Left ventricle myocardium inferior (tissue), 1 donor: ENCODE data around the gene IKBKE. TPM values are rescaled to one million over a fixed set of nuclear protein-coding genes. Genes with fewer than 3 reads are reported as not detected.

Experiments used
- DNase-seq: peaks from one replicate; pipeline ENCODE4 v3.0.0-alpha.2; 2020
- H3K27ac ChIP-seq: fragments of 200-600 bp; replicated peaks from 2 replicates; pipeline ENCODE4 v1.8.0; 2021
- H3K27me3 ChIP-seq: fragments of 200-600 bp; 2 replicates; pipeline ENCODE4 v1.8.0; 2021; ENCODE audit warnings: low read depth
- H3K36me3 ChIP-seq: fragments of 200-600 bp; 2 replicates; pipeline ENCODE4 v1.8.0; 2021
- H3K4me1 ChIP-seq: fragments of 200-600 bp; 2 replicates; pipeline ENCODE4 v1.8.0; 2021
- H3K4me3 ChIP-seq: fragments of 200-600 bp; 2 replicates; pipeline ENCODE4 v1.8.0; 2021; ENCODE audit warnings: mild to moderate bottlenecking, moderate library complexity
- H3K9me3 ChIP-seq: fragments of 200-600 bp; replicated peaks from 2 replicates; pipeline ENCODE4 v1.8.0; 2021
- CTCF ChIP-seq: fragments of 200-600 bp; IDR thresholded peaks from 2 replicates; pipeline ENCODE4 v1.8.0; 2021; ENCODE audit warnings: antibody characterized with exemption, mild to moderate bottlenecking, borderline replicate concordance
- intact Hi-C: fragments of 100-400 bp; cut with micrococcal nuclease; formaldehyde crosslinking; loops from one replicate; pipeline ENCODE4 v1.11.0; 2022
- total RNA-seq: library from RNA; stranded (reverse); fragmentation: NEBNext Ultra II Directional; extraction: Animal tissue kit (Norgen Biotek cat#: 25700); gene quantifications from one replicate; pipeline ENCODE4 v1.2.1, GENCODE V29; 2021
- donor health status: DM: no; HTN: yes; CAD: no; lungs with severe emphysema.

The IKBKE gene
- total RNA-seq, 1 donor from 2014 or later: 0.80 TPM

- TF ChIP-seq CTCF: no peak
- H3K27ac ChIP-seq: no peak overlapping the region
- no peaks in the 10 kb centered on the region for H3K36me3 ChIP-seq
- H3K4me1 ChIP-seq: peaks cover 29% of the 10 kb centered on the region
- H3K9me3 ChIP-seq: no peaks in the 10 kb centered on the region
- H3K27me3 ChIP-seq: peaks cover 17% of the 10 kb centered on the region
- H3K4me3 ChIP-seq: no peak overlapping the region
- intact Hi-C loops: no loop called here
- DNase-seq: no peak
Measured at GRCh38 chr1:206472886-206473285, 2.6 kb downstream of the IKBKE start.

DNA sequence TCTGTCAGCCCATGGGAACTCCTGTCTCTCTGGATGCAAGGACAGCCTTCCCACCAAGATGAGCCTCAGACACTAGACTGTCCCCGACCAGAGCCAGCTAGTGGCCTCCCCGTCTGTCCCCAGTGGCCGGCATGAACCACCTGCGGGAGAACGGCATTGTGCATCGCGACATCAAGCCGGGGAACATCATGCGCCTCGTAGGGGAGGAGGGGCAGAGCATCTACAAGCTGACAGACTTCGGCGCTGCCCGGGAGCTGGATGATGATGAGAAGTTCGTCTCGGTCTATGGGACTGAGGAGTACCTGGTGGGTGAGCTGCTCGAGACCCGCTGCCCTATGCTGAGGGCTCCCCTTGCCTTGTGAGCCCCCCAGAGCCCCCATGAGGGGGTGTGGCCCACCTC is 5.8 kb downstream of the IKBKE start:
- TF ChIP-seq CTCF: no peak
- no peak for DNase-seq
- intact Hi-C loops: no loop called here
- peaks cover 5% of the 10 kb centered on the region for H3K4me1 ChIP-seq
- H3K9me3 ChIP-seq: no peaks in the 10 kb centered on the region
- H3K27me3 ChIP-seq: no peaks in the 10 kb centered on the region
- H3K4me3 ChIP-seq: no peak overlapping the region
- no peak overlapping the region for H3K27ac ChIP-seq
- no peaks in the 10 kb centered on the region for H3K36me3 ChIP-seq

DNA sequence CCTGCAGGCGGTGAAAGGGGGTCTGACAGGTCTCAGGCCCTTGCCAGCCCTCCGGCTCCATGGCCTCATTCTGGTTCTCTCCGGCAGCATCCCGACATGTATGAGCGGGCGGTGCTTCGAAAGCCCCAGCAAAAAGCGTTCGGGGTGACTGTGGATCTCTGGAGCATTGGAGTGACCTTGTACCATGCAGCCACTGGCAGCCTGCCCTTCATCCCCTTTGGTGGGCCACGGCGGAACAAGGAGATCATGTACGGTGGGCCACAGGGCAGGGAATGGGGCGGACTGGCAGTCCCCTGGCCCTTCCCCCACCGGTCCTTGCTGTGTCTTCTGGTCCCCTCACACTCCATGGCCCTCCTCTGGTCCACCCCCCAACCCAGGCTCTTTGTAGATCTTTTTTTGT is 6.3 kb downstream of the IKBKE start:
- intact Hi-C loops: no loop called here
- H3K27ac ChIP-seq: no peak overlapping the region
- DNase-seq: no peak
- no peaks in the 10 kb centered on the region for H3K36me3 ChIP-seq
- no peaks in the 10 kb centered on the region for H3K4me1 ChIP-seq
- no peak for TF ChIP-seq CTCF
- no peaks in the 10 kb centered on the region for H3K27me3 ChIP-seq
- H3K9me3 ChIP-seq: no peaks in the 10 kb centered on the region
- H3K4me3 ChIP-seq: no peak overlapping the region

DNA sequence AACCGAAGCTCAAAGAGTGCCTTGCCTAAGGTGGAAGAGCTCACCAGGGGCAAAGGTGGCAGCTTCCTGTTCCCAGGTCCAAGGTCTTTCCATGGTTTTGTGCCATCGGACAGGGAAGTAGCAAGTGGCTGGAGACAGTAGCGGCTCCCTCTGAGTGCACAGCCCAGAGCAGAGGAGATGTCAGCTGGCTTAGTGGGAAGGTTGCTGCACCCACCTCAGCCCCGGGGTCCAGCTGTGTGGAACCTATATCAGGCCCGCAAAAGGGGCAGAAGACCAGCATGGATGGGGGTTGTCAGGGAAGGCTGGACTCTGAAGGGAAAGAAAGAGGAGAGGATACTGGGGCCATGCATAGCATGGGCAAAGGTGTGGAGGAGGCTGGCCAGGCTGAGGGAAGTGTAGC is 6.8 kb downstream of the IKBKE start:
- intact Hi-C loops: no loop called here
- no peak for TF ChIP-seq CTCF
- Histone ChIP-seq H3K27me3 (no peaks in the 10 kb centered on the region), H3K9me3 (no peaks in the 10 kb centered on the region), H3K4me3 (no peak overlapping the region), H3K27ac (no peak overlapping the region), H3K36me3 (no peaks in the 10 kb centered on the region), H3K4me1 (no peaks in the 10 kb centered on the region)
- DNase-seq: no peak

GRCh38 chr1:206477581-206478380 is 7.5 kb downstream of the IKBKE start:
- H3K27me3 ChIP-seq: no peaks in the 10 kb centered on the region
- no peaks in the 10 kb centered on the region for H3K9me3 ChIP-seq
- no peaks in the 10 kb centered on the region for H3K36me3 ChIP-seq
- no peak overlapping the region for H3K27ac ChIP-seq
- no peak for DNase-seq
- TF ChIP-seq CTCF: no peak
- intact Hi-C loops: no loop called here
- H3K4me1 ChIP-seq: no peaks in the 10 kb centered on the region
- no peak overlapping the region for H3K4me3 ChIP-seq
